Trophoblast cell (in vitro differentiated cells and primary cell): Measurements from ENCODE around the gene EXOC4.

Experiments
- DNase-seq, 2 donors: peaks; one replicate each; pipeline ENCODE4 v3.0.0-alpha.2; 2016
- H2AFZ ChIP-seq: 2 replicates; pipeline ENCODE4 v1.6.1; 2013; ENCODE audit warnings: low read length, moderate library complexity, mild to moderate bottlenecking; ENCODE audit not compliant: insufficient read depth, poor library complexity
- H2AK5ac ChIP-seq: 2 replicates; pipeline ENCODE4 v1.6.1; 2013; ENCODE audit warnings: mild to moderate bottlenecking, low read length
- H2BK120ac ChIP-seq: 2 replicates; pipeline ENCODE4 v1.6.1; 2013; ENCODE audit warnings: low read length, mild to moderate bottlenecking, moderate library complexity; ENCODE audit not compliant: insufficient read depth, poor library complexity
- H2BK12ac ChIP-seq: 2 replicates; pipeline ENCODE4 v1.6.1; 2013; ENCODE audit warnings: mild to moderate bottlenecking, low read length, moderate library complexity
- H2BK5ac ChIP-seq: 2 replicates; pipeline ENCODE4 v1.6.1; 2013; ENCODE audit warnings: low read length, low read depth, moderate library complexity, mild to moderate bottlenecking; ENCODE audit not compliant: poor library complexity
- H3K14ac ChIP-seq: 2 replicates; pipeline ENCODE4 v1.6.1; 2013; ENCODE audit warnings: mild to moderate bottlenecking, low read length
- H3K18ac ChIP-seq: 2 replicates; pipeline ENCODE4 v1.6.1; 2013; ENCODE audit warnings: mild to moderate bottlenecking, low read length
- H3K23ac ChIP-seq: 2 replicates; pipeline ENCODE4 v1.6.1; 2013; ENCODE audit warnings: low read length
- H3K27ac ChIP-seq: 2 replicates; pipeline ENCODE4 v1.5.1; 2013; ENCODE audit warnings: low read depth, mild to moderate bottlenecking, inconsistent platforms, low read length, moderate library complexity
- H3K27me3 ChIP-seq: 2 replicates; pipeline ENCODE4 v1.6.1; 2013; ENCODE audit warnings: inconsistent platforms, mild to moderate bottlenecking, low read length, moderate library complexity; ENCODE audit not compliant: insufficient read depth
- H3K36me3 ChIP-seq, 2 experiments: 1 replicate in 1 of 2; 2 replicates in 1 of 2; pipeline ENCODE4 v1.6.1; 2013; ENCODE audit warnings: low read length in 2 of 2, mild to moderate bottlenecking in 2 of 2, moderate library complexity in 1 of 2; ENCODE audit not compliant: insufficient read depth in 2 of 2, control insufficient read depth in 1 of 2
- H3K4ac ChIP-seq: 2 replicates; pipeline ENCODE4 v1.6.1; 2013; ENCODE audit warnings: low read depth, mild to moderate bottlenecking, low read length, moderate library complexity
- H3K4me1 ChIP-seq, 2 experiments: 1 replicate in 1 of 2; 2 replicates in 1 of 2; pipeline ENCODE4 v1.6.1; 2013; ENCODE audit warnings: low read length in 2 of 2, mild to moderate bottlenecking in 2 of 2, moderate library complexity in 1 of 2; ENCODE audit not compliant: insufficient read depth in 2 of 2, control insufficient read depth in 1 of 2
- H3K4me2 ChIP-seq: 2 replicates; pipeline ENCODE4 v1.6.1; 2013; ENCODE audit warnings: inconsistent platforms, mild to moderate bottlenecking, low read length, moderate library complexity
- H3K4me3 ChIP-seq: 2 replicates; pipeline ENCODE4 v1.5.1; 2013; ENCODE audit warnings: mild to moderate bottlenecking, low read depth, low read length, inconsistent platforms
- H3K79me1 ChIP-seq: one replicate; pipeline ENCODE4 v1.6.1; 2013; ENCODE audit warnings: low read length
- H3K79me2 ChIP-seq: 2 replicates; pipeline ENCODE4 v1.6.1; 2013; ENCODE audit warnings: low read length, mild to moderate bottlenecking; ENCODE audit not compliant: control insufficient read depth, insufficient read depth, poor library complexity
- H3K9ac ChIP-seq: 2 replicates; pipeline ENCODE4 v1.6.1; 2013; ENCODE audit warnings: mild to moderate bottlenecking, low read length
- H3K9me3 ChIP-seq: 2 replicates; pipeline ENCODE4 v1.6.1; 2013; ENCODE audit warnings: low read depth, mild to moderate bottlenecking, control low read depth, inconsistent platforms, low read length; ENCODE audit not compliant: insufficient read depth
- H4K12ac ChIP-seq: 2 replicates; pipeline ENCODE4 v1.6.1; 2013; ENCODE audit warnings: low read depth, mild to moderate bottlenecking, low read length, moderate library complexity
- H4K8ac ChIP-seq: 2 replicates; pipeline ENCODE4 v1.6.1; 2013; ENCODE audit warnings: low read depth, mild to moderate bottlenecking, low read length, moderate library complexity
- H4K91ac ChIP-seq: one replicate; pipeline ENCODE4 v1.6.1; 2013; ENCODE audit warnings: low read depth, mild to moderate bottlenecking, low read length, moderate library complexity
- WGBS: extraction: QIAGEN DNeasy Blood & Tissue Kit; methylation state at CpG from one replicate; pipeline ENCODE4 v1.1.7; 2013; ENCODE audit warnings: missing lambda C conversion rate; ENCODE audit not compliant: insufficient read length, insufficient coverage; ENCODE audit errors: extremely low coverage; 5-methylcytosine and 5-hydroxymethylcytosine counted together

EXOC4 gene

DNA sequence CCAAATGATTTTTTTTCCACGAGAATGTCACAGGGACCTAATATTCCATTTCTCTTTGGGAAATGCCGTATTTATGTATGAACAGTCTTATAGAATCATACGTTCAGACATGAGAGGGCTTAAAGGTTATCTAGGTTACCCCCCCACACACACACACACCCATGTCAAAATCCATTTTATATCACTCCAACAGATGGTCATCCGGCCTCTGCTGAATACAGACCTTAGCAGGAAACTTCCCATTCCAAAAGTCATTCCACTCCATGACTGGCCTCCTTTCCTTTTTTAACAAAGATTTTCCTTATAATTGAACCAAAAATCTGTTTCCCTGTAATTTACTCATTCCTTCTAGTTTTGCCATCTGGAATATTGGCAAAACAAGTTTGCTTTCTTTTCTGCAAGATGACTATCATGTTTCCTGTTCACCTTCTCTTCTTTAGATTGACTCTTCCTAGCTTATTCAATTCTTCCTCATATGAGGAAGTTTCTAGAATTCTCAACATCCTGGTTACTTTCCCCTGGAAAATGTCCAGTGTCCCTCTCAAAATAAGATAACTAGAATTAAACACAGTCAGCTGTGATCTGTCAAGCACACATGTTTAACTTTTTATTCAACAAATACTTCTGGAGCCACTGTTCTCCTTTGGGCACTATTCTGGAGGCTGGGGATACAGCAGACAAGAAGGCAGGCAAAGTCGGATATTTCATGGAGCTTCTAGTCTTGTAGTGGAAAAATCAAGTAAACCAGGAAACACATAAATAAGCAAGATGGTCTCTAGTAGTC is 597.8 kb downstream of the EXOC4 start:
- no peaks in the 10 kb centered on the region for H3K36me3 ChIP-seq
- WGBS = no CpG with 5 or more reads among the region's 5 CpGs
- H4K12ac ChIP-seq = no peak overlapping the region
- H3K79me2 ChIP-seq = no peaks in the 10 kb centered on the region
- H3K4me2 ChIP-seq = no peak overlapping the region
- no peak overlapping the region for H2BK120ac ChIP-seq
- no peak overlapping the region for H2BK5ac ChIP-seq
- H3K27me3 ChIP-seq = no peaks in the 10 kb centered on the region
- DNase-seq = no peak
- H2AFZ ChIP-seq = no peak overlapping the region
- no peak overlapping the region for H3K4ac ChIP-seq
- H3K23ac ChIP-seq = no peak overlapping the region
- H4K8ac ChIP-seq = no peak overlapping the region
- H3K79me1 ChIP-seq = no peaks in the 10 kb centered on the region
- peaks cover 2 to 5% of the 10 kb centered on the region in 2 experiments for H3K4me1 ChIP-seq
- no peak overlapping the region for H3K4me3 ChIP-seq
- no peak overlapping the region for H3K18ac ChIP-seq
- H3K27ac ChIP-seq = no peak overlapping the region
- no peak overlapping the region for H2AK5ac ChIP-seq
- H3K9ac ChIP-seq = no peak overlapping the region
- H4K91ac ChIP-seq = no peak overlapping the region
- H3K9me3 ChIP-seq = no peaks in the 10 kb centered on the region
- H2BK12ac ChIP-seq = no peak overlapping the region
- H3K14ac ChIP-seq = no peak overlapping the region

DNA sequence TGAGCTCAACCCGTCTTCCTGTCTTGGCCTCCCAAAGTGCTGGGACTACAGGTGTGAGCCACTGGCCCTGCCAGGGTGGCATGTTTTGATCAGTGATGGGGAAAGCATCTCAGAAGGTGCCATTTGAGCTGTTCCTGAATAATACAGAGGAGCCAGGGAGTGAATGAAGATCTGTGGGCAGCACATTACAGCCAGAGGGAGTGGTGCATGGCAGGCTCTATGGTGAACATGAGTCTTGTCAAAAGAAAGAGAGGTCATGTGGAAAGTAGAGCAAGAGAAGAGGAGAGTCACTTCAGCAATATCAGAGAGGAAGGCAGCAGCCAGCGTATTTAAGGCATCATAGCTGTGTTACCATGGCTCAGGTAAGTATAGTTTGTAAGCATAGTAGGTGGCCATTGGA is 598.5 kb downstream of the EXOC4 start:
- Histone ChIP-seq H2AFZ (no peak overlapping the region), H2BK120ac (no peak overlapping the region), H3K36me3 (no peaks in the 10 kb centered on the region), H3K79me1 (no peaks in the 10 kb centered on the region), H3K4me2 (no peak overlapping the region), H3K18ac (no peak overlapping the region), H2BK12ac (no peak overlapping the region), H3K4me3 (no peak overlapping the region), H2AK5ac (no peak overlapping the region), H4K12ac (no peak overlapping the region), H3K23ac (no peak overlapping the region), H3K27ac (no peak overlapping the region), H3K9me3 (no peaks in the 10 kb centered on the region), H3K4me1 (peaks cover 2% of the 10 kb centered on the region in 2 experiments), H3K27me3 (no peaks in the 10 kb centered on the region), H4K91ac (no peak overlapping the region), H3K9ac (no peak overlapping the region), H3K79me2 (no peaks in the 10 kb centered on the region), H4K8ac (no peak overlapping the region), H3K4ac (no peak overlapping the region), H3K14ac (no peak overlapping the region), H2BK5ac (no peak overlapping the region)
- WGBS = no CpG with 5 or more reads among the region's 2 CpGs
- DNase-seq = no peak

DNA sequence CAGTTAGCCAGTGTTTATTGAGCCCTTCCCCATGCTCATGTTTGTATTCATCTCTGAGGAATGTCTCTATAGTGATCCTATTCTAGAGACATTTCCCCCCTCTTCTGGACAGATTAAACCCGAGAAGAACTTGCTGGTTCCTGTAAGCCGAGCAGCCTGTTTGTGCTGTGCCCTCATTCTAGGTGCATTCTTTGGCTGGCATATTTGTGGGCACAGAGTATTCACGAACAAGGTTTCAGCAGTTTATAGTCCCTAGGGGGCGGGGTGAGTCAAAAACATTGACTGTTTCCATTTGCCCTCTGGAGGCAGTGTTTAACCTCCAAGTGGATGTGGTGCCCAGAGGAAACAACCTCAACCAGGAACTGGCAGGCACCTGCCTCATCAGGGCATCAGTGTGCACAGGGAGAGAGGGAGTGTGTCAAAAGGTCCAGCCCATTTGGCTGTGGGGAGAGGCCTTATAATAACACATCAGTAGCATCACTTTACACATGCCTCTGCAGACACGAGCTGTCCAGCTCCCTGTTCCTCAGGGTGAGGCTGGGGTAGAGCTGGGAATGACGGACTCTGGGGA is 600.9 kb downstream of the EXOC4 start:
- H3K79me1 ChIP-seq = no peaks in the 10 kb centered on the region
- H3K9me3 ChIP-seq = peaks cover 3% of the 10 kb centered on the region
- H3K27me3 ChIP-seq = no peaks in the 10 kb centered on the region
- WGBS = no CpG with 5 or more reads among the region's 6 CpGs
- DNase-seq = peak; percentile 30 to 60
- H2AFZ ChIP-seq = no peak overlapping the region
- H3K4ac ChIP-seq = no peak overlapping the region
- H2BK120ac ChIP-seq = no peak overlapping the region
- H3K79me2 ChIP-seq = no peaks in the 10 kb centered on the region
- H3K14ac ChIP-seq = no peak overlapping the region
- H2BK12ac ChIP-seq = no peak overlapping the region
- H3K27ac ChIP-seq = no peak overlapping the region
- no peak overlapping the region for H2BK5ac ChIP-seq
- H3K4me2 ChIP-seq = no peak overlapping the region
- no peak overlapping the region for H3K4me3 ChIP-seq
- no peak overlapping the region for H3K23ac ChIP-seq
- no peak overlapping the region for H4K12ac ChIP-seq
- H3K9ac ChIP-seq = no peak overlapping the region
- H3K18ac ChIP-seq = no peak overlapping the region
- H4K8ac ChIP-seq = no peak overlapping the region
- H4K91ac ChIP-seq = no peak overlapping the region
- no peaks in the 10 kb centered on the region for H3K4me1 ChIP-seq
- H2AK5ac ChIP-seq = no peak overlapping the region
- no peaks in the 10 kb centered on the region for H3K36me3 ChIP-seq

DNA sequence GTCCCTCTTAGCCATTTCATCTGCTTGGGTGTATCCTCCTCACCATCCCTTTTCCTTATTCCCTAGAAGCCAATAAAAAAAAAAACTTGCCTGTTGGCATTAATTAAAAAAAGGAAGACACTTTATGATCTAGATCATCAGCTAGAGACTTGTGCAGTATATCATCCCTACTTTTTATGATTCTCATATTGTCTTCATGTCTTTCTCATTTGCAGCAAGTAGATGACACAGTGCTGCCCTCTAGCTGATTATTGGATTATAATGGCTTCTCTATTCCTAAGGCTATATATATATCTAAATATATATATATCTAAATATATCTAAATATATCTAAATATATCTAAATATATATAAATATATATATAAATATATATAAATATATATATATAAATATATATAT is 601.9 kb downstream of the EXOC4 start:
- no peaks in the 10 kb centered on the region for H3K79me2 ChIP-seq
- H3K4me1 ChIP-seq = no peaks in the 10 kb centered on the region
- no peak overlapping the region for H3K4me2 ChIP-seq
- H2AK5ac ChIP-seq = no peak overlapping the region
- H2BK5ac ChIP-seq = no peak overlapping the region
- no peaks in the 10 kb centered on the region for H3K27me3 ChIP-seq
- H4K91ac ChIP-seq = no peak overlapping the region
- no peak overlapping the region for H3K27ac ChIP-seq
- no peak overlapping the region for H3K9ac ChIP-seq
- no peak overlapping the region for H2AFZ ChIP-seq
- H2BK12ac ChIP-seq = no peak overlapping the region
- no peak overlapping the region for H3K4ac ChIP-seq
- no peak overlapping the region for H2BK120ac ChIP-seq
- H3K9me3 ChIP-seq = peaks cover 3% of the 10 kb centered on the region
- H4K12ac ChIP-seq = no peak overlapping the region
- no peaks in the 10 kb centered on the region for H3K79me1 ChIP-seq
- peak in 1 of 2 donors; percentile 67 for DNase-seq
- H3K18ac ChIP-seq = no peak overlapping the region
- no peak overlapping the region for H3K14ac ChIP-seq
- no peak overlapping the region for H3K23ac ChIP-seq
- H3K4me3 ChIP-seq = no peak overlapping the region
- no peaks in the 10 kb centered on the region for H3K36me3 ChIP-seq
- no peak overlapping the region for H4K8ac ChIP-seq
